HG02885 (cell line): ENCODE measurements around the gene SATL1.
"Not testable (repeated sequence)": the region's sequence is repeated elsewhere in the genome, so short reads cannot be mapped to it uniquely, and the experiment has no call there.

Experiments
- ATAC-seq: cut with Tn5 transposase; IDR thresholded peaks from one replicate; pipeline ENCODE4 v1.9.1; 2021; ENCODE audit warnings: mild to moderate bottlenecking; ENCODE audit not compliant: unreplicated experiment, poor library complexity

SATL1 gene

GRCh38 chrX:85243761-85244449 is at the start of gene SATL1, which contains the start of gene ZNF711:
TSS of gene SATL1 (minus strand) at chrX:85243779. CDS start at chrX:85108968, 134,811 bp downstream.
TSS of gene ZNF711 (plus strand) at chrX:85243991. CDS start at chrX:85247573, 3,582 bp downstream.
- ATAC-seq, result peak; percentile 76

GRCh38 chrX:85288992-85289723 is 45.6 kb upstream of the SATL1 start:
- ATAC-seq, result no peak

GRCh38 chrX:85285286-85285685 is 41.7 kb upstream of the SATL1 start:
- not testable (repeated sequence) for ATAC-seq

DNA sequence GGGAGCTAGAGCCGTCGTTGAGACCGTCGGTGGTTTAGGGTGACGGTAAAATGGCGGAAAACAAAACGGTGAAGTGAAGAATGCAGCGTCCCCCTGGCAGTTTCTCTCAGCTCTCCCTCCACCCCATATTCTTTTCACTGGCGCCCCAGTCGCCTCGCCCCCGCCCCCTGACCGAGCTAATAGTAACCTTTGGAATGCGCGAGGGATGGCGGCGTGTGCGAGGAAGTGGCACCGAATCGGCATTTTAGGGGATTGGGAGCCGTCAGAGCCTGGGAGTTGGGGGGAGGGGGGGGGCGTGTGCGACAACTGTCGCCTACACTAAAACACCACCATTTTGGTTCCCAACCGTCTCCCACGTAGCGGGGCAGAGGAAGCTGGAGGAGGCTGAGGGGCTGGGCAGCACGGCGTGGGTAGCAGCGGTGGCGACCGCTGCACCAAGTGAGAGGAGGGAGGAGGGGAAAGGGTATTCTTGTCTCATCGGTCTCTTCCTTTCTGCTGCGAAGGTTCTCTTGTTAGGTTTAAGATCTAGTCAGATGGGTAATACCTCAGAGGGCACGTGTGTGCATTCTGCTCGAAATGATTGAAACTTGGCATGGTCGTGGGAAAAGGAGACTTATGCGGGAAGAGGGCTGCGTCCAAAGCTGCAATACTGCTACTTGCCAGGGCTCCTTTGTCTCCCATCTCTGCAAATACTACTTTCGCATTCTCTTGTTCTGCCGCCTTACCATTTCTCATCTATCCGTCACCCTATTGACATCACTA is 1.1 kb upstream of the SATL1 start:
- ATAC-seq, result peak; percentile 52

- ATAC-seq, result no peak
Measured at GRCh38 chrX:85243155-85243554, 424 bp downstream of the SATL1 start.

- ATAC-seq, result no peak
Measured at GRCh38 chrX:85223359-85223758, 20.2 kb downstream of the SATL1 start.

- ATAC-seq, result peak; percentile 55
Measured at GRCh38 chrX:85221361-85221760, 22.2 kb downstream of the SATL1 start.

DNA sequence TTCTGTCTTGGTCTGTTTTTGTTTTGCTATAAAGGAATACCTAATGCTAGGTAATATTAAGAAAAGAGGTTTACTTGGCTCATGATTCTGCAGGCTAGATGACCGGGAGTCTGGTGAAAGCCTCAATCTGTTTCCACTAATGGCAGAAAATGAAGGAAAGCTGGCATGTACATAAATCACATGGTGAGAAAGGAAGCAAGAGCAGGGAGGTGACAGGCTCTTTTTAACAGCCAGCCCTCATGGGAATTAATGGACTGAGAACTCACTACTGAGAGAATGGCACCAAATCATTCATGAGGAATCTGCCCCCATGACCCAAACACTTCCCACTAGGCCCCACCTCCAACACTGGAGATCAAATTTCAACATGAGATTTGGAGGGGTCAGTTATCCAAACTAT is 27.6 kb downstream of the SATL1 start:
- no peak for ATAC-seq

DNA sequence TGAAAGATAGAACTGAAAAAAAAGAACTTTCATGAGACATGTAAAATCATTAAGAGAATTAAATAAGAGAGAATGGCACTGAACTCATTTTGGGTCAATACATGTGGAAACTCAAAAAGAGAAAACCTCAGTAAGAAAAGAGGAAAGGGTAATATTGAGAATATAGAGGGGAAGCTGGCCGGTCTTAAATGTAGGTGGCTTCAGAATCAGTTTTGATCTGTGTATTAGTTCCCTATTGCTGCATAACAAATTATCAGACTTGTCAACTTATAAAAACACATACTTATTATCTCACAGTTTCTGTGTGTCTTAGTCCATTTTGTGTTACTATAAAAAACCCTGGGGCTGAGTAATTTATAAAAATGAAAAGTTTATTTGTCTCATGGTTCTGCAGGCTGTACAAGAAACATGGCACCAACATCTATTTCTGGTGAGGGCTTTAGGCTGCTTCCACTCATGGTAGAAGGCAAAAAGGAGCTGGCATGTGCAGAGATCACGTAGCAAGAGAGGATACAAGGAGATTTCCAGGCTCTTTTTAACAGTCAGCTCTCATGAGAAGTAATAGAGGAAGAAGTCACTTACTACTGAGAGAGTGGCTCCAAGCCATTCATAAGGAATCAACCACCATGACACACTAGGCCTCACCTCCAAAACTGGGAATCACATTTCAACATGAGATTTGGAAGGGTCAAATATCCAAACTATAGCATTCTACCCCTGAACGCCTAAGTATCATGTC is 29.6 kb downstream of the SATL1 start:
- no peak for ATAC-seq

DNA sequence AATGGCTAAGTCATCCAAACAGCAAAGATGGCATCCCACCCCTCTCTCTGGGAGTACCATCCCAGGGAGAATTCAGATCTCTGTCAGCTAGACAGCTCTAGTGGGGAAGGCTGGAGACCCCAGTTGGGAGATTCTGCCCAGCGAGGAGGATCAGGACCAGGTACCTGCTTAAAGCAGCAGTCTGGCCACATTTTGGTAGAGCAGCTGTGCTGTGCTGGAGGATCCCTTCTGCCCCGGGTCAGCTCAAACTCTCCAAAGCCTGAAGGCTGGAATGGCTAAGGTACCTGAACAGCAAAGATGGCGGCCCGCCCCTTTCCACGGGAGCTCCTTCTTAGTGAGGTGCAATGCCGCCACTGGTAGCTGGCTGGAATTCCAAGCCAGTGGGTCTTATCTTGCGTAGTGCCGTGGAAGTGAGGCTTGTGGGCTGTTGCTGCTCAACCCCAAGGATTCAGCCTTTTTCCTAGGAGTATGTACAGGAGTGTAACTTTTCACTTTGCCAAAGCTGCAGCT is 40.1 kb downstream of the SATL1 start:
- ATAC-seq, result no peak

DNA sequence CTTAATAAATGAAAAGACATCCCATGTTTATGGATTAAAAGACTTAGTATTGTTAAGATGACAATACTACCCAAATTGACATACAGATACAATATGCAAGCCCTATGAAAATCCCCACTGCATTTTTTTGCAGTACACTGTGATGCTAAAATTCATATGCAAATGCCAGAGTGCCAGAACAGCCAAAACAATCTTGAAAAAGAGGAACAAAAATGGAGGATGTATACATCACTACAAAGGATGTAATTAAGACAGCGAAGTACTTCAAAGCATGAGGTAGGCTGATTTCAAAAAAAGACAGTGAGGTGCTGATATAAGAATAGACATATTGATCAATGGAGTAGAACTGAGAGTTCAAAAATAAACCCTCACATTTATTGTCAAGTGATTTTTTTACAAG is 47.3 kb downstream of the SATL1 start:
- no peak for ATAC-seq

- ATAC-seq, result no peak
Measured at GRCh38 chrX:85159644-85160043, 83.9 kb downstream of the SATL1 start.

DNA sequence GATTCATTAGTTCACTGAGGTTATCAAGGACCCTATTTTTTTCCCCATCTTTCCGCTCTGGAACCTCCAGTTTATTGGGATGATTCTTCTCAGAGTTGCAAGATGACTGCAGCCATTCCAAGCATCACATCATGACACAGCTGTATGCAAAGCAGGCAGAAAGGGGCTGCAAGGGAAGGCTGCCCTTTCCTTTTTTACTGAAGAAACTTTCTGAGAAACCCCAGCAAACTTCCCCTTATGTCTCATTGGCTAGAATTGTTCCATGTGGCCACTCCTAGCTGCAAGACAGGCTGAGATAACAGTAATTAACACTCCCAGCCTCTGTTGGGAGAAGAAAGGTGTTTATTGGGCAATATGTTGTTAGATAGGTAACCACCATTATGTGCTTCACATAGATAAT is 102.6 kb downstream of the SATL1 start:
- peak; percentile 79 for ATAC-seq

DNA sequence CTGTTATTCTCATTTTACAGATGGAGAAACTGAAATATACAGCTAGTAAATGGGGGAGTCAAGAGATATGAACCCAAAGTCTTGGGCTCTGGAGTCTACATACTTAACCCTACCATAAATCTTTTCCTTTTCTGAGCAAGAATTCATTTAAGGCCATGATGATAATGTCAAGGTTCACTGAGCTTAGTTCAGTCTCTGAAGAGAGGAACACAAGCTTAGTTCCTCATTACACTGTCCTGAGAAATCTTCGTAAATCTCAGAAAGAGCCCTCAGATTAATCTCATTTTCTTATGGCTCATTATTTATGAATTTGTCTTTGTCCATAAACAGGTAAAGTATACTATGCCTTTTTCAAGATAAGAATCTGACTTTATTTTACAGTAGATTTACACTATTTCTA is 104.2 kb downstream of the SATL1 start:
- no peak for ATAC-seq

DNA sequence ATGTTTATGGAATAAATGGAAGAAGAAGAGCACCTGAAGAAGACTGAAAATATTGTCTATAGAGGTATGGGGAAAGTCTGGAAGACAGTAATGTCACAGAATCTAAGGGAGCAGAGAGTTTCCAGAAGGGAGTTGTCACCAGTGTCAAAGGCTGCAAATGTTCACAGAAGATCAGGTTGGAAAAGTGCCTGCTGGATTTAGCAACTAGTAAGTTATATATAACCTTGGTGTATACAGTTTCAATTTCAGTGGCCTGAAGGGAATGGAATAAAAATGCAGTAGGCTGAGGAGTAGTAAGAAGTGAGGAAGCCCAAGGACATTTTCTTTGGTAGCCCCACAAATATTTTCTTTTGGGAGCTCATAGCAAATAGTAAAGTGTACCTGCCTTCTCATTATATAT is 107.2 kb downstream of the SATL1 start:
- ATAC-seq, result no peak

DNA sequence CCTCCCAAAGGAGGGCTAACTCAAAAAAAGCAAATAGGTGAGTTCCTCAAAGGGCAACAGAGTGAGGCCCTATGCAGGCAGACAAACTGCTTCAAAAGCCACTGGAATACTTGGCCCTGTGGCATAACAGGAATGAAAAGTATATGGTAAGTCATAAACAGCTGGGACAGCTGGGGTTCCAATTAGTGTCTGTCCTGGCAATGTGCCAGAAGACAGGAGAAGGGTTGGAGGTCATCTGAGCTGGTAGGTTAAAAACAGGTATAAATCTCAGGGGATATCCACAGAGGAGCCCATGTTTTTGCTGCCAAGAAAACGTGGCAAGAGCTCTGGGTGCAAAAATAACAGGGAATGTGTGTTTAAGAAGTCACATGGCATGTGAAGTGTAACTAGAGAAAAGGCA is 128.3 kb downstream of the SATL1 start:
- ATAC-seq, result no peak

- ATAC-seq, result no peak
Measured at GRCh38 chrX:85114776-85115175, 128.8 kb downstream of the SATL1 start.

DNA sequence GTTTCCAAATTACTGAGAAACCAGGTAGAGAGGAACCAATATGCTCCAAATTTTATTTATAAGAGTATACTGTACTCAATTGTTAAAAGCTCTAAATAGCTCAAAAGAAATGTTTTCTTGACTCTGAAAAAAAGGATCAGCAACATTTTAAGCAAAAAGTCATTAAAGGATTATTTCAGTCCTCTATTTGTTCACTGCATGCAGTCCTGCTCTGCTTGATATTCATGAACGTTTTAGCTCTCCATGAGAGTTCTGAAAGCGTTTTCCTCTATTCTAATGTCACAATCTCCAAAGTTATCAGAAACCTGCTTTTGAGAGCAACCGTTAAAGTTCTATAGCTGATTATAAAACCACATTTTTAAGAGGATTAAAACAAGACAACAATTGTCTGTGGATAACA is 129.4 kb downstream of the SATL1 start:
- no peak for ATAC-seq

GRCh38 chrX:85113746-85114145 is 129.8 kb downstream of the SATL1 start:
- ATAC-seq, result no peak

GRCh38 chrX:85112293-85112692 is 131.3 kb downstream of the SATL1 start:
- no peak for ATAC-seq
